Measurements from ENCODE around the gene KCND2.
"Not testable (repeated sequence)": the region's sequence is repeated elsewhere in the genome, so short reads cannot be mapped to it uniquely, and the experiment has no call there.

KCND2 gene

GRCh38 chr7:120691915-120692314 is 418.9 kb downstream of the KCND2 start:
- no peak for DNase-seq (ENCODE audit: low read depth in 1 of 2, low spot score in 1 of 2)

- no peak for DNase-seq (ENCODE audit: low read depth in 1 of 2, low spot score in 1 of 2)
These were observed 422.9 kb downstream of the KCND2 start for GRCh38 chr7:120695848-120696247.

DNA sequence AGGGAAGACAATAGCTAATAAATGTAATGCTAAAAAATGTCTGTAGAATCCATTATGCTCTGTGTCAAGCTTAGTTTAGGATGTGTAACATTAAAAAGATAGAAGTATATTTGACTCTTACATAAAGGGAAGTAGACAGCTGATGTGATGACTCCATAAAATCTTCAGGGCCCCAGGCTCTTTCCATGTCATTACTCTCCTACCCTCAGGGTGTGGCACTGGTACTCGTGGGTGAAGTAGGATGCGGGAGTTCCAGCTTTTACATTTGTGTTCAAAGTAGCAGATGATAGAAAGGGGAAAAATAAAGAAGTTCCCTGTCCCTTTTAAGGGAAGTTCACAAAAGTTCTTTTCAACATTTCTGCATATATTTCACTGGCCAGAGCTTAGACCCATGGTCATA is 427.8 kb downstream of the KCND2 start:
- no peak for DNase-seq (ENCODE audit: low read depth in 1 of 2, low spot score in 1 of 2)

- DNase-seq (ENCODE audit: low read depth in 1 of 2, low spot score in 1 of 2) = not testable (repeated sequence)
These were observed 429.4 kb downstream of the KCND2 start for GRCh38 chr7:120702408-120702807.

- DNase-seq (ENCODE audit: low read depth in 1 of 2, low spot score in 1 of 2) = no peak
These were observed 430.7 kb downstream of the KCND2 start for GRCh38 chr7:120703585-120704240.

DNA sequence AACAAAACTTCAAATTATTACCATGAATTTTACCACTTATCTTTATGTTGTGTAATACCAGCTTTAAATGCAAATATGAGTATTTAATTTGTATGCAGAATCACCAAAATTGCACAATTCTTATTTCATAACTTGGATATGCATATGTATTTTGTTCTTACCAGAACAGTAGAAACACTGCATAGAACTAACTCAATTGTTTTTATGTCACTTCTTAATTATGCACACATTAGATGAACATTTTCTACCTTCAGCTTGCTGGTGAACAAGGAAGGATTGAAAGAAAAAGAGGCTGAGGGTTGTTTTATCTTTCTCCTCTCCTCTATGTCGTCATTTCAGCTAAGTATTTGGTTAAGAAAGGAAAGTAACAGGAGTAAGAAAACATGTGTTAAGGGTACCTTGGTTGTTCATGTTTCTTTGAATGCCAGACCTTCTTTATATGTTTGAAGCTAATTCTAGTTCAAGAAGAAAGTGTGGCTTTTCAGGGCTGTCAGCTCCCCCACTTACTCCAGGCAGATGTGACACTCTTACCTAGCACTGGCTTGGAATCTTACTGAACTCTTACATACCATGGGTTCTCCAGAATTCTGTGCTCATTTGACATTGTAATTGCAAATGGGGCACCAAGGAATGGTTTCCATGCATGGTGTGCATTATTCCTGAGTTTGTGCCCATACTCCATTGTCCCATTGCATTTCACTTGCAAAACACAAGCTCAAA is 436.4 kb downstream of the KCND2 start:
- DNase-seq (ENCODE audit: low read depth in 1 of 2, low spot score in 1 of 2) = no peak

DNA sequence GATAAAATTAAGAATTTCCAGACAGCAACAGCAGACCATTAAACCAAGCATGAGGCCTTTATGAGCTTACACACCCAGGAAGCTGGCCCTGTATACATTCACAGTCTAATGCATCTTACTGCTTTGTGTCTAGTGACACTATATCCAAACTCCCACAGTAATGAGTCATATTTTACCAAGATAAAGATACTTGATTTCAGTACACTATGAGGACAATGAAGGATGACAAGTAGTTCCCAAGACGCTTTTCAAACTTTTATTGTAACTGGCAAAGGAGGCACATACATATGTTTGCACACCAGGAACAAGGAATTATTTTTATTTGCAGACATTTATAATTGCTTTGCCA is 437.0 kb downstream of the KCND2 start:
- DNase-seq (ENCODE audit: low read depth in 1 of 2, low spot score in 1 of 2) = no peak

DNA sequence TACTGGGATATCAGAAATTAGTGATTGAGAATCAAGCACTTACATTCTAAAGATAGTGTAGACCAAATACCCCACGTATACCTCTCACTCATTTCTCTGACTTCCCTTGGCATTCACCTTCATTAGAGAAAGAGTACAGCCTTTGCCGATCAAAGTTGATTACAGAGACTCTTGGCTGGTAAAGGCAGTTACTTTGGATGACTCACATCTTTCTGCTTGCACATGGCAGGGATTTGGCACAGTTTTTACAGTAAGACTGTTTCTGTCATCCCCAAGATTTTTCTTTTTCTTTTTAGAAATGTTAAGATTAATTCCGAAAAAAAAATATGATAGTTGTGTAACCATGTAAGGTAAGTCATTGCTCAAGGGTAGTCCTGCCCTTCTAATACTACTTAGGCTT is 442.0 kb downstream of the KCND2 start:
- DNase-seq (ENCODE audit: low read depth in 1 of 2, low spot score in 1 of 2) = no peak

- no peak for DNase-seq (ENCODE audit: low read depth in 1 of 2, low spot score in 1 of 2)
These were observed 443.3 kb downstream of the KCND2 start for GRCh38 chr7:120716307-120716706.

DNA sequence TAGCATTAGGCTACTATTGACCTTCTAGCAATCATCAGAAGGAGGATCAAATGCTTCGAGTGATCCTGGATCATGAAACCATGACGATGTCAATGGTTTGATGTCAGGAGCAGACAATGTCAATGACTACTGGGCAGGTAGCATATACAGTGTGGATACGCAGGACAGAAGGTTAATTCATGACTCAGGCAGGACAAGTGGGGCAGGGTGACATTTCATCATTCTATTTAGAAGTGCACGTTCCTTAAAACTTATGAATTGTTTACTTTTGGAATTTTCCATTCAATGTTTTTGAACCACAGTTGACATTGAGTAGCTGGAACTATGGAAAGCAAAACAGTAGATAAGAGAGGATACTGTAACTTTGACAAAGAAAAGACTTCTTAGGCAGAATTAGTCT is 444.2 kb downstream of the KCND2 start:
- DNase-seq (ENCODE audit: low read depth in 1 of 2, low spot score in 1 of 2) = no peak

DNA sequence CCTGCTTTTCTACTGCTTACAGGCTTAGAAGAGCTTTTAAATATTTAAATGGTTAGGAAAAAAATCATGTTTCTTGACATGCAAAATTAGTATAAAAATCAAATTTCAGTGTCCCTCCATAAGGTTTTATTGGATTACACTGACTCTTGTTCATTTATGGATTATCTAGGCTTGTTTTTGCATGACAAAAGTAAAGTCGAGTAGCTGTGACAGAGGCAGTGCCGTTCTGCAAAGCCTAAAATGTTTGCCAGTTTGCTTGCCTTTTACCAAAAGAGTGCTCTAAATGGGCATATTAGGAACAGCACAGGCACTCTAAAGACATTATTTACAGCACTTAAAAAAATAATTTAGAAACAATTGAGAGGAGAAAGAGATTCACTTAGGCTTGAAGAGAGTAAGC is 445.4 kb downstream of the KCND2 start:
- no peak for DNase-seq (ENCODE audit: low read depth in 1 of 2, low spot score in 1 of 2)

DNA sequence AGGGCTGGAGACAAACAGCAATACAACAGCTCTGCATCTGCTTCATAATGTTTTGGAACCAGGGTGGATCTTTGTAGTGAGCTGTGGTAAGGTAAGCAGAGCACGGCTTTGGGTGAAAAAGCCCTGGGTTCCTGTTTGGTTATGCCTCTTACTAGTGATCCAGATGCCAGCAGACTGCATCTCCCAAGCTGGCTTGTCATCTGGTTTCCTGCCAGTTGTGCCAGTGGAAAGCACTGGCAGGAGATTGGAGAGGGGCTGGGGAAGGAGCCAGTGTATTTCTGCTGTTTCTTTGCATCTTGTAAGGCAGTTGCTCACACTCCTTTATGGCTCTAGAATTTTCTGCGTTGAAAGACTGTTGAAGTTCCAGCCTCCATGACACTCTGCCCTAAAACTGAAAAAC is 447.3 kb downstream of the KCND2 start:
- no peak for DNase-seq (ENCODE audit: low read depth in 1 of 2, low spot score in 1 of 2)

GRCh38 chr7:120723465-120724385 is 450.8 kb downstream of the KCND2 start:
- DNase-seq (ENCODE audit: low read depth in 1 of 2, low spot score in 1 of 2) = no peak

GRCh38 chr7:120724448-120724847 is 451.5 kb downstream of the KCND2 start:
- no peak for DNase-seq (ENCODE audit: low read depth in 1 of 2, low spot score in 1 of 2)

DNA sequence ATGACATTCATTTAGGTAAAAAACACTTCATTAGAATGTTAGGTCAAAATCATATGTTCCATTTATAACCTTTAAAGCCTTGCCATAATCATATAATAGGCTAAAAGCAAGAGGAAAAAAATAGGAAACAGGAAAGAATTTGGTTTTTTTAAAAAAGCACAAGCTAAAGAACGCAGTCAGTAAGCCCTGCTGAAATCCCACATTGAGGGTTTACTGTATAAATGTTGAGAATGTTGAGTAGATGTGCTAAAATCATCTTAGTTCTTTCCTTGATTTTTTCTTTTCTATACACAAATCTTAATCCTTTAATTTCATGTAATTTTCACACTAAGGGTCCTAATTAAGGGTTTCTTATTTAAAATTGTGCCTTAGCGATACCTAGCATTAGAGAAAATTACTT is 452.0 kb downstream of the KCND2 start:
- DNase-seq (ENCODE audit: low read depth in 1 of 2, low spot score in 1 of 2) = no peak

GRCh38 chr7:120725376-120726039 is 452.5 kb downstream of the KCND2 start:
- DNase-seq (ENCODE audit: low read depth in 1 of 2, low spot score in 1 of 2) = no peak

DNA sequence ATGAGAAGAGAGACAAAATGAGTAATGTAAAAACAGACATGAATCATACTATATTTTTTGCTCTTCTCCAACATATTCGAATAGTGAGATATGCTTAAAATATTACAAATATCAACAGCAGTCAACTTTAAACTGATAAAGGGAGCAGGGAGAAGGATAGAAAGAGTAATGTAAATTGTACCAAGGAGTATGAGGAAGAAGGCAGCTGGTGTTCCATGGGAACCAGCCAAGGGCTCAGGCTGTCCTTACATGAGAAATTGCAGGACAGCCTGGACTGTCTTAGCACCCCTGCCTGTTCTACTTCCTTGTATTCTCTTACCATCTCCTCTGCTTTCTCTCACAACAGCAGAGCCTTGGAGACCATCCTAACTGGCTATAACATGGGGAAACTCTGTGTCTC is 456.3 kb downstream of the KCND2 start:
- no peak for DNase-seq (ENCODE audit: low read depth in 1 of 2, low spot score in 1 of 2)

GRCh38 chr7:120731271-120731670 is 458.3 kb downstream of the KCND2 start:
- no peak for DNase-seq (ENCODE audit: low read depth in 1 of 2, low spot score in 1 of 2)

DNA sequence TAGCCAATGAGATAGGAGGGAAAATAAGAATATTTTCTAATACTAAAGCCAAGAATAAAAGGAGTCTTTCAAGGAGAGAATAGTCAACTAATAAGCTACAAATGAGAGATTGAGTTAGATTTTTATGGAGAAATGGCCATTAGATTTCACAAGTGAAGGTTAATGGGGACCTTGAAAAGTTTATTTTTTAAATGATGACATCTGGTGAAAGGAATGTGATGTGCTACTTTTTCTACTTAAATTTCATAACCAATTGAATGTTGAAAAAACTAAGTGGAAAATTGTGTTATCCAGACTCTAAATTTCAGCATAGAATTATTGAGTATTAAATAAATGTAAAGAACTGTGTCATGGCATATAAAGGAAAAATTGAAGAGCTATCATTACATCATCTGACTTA is 459.3 kb downstream of the KCND2 start:
- no peak for DNase-seq (ENCODE audit: low read depth in 1 of 2, low spot score in 1 of 2)

- DNase-seq (ENCODE audit: low read depth in 1 of 2, low spot score in 1 of 2) = no peak
These were observed 460.2 kb downstream of the KCND2 start for GRCh38 chr7:120733143-120733542.

GRCh38 chr7:120733835-120734234 is 460.9 kb downstream of the KCND2 start:
- no peak for DNase-seq (ENCODE audit: low read depth in 1 of 2, low spot score in 1 of 2)

All from activated T-helper 1 cell treated with anti-CD3 and anti-CD28 coated beads, Interleukin-2, amount 50 U/mL, for 16 hours (primary cell).